Measurements from ENCODE around the gene TMEM115. TPM values are rescaled to one million over a fixed set of nuclear protein-coding genes. Genes with fewer than 3 reads are reported as not detected.

Gene TMEM115
- total RNA-seq, 1 experiment from 2014 or later, result 31.9 TPM

GRCh38 chr3:50388016-50388719 lies 28.8 kb upstream of the TMEM115 start:
- intact Hi-C loops (cut with micrococcal nuclease), result no loop called here
- POLR2A ChIA-PET, result no interaction called here
- no peak overlapping the region for H3K4me3 Mint-ChIP-seq (ENCODE audit: unreplicated experiment)
- no TSS peak for BruUV-seq (replicated peaks)
- peaks cover 14% of the 10 kb centered on the region for H3K4me1 Mint-ChIP-seq (ENCODE audit: insufficient read depth, unreplicated experiment)
- TF ChIP-seq CTCF (IDR thresholded peaks at IDR 0.05; ENCODE audit: unreplicated experiment), result no peak
- H3K27me3 Mint-ChIP-seq (ENCODE audit: insufficient read depth, unreplicated experiment), result no peaks in the 10 kb centered on the region
- no peak for DNase-seq (ENCODE audit: unreplicated experiment)
- CTCF ChIA-PET, result interaction anchor here (0.9 to 1.4 kb wide), 3 partner anchors 155 to 228 kb away, joined by 3 read pairs; no protein-coding TSS in a partner anchor
- H3K27ac Mint-ChIP-seq (ENCODE audit: low read depth, unreplicated experiment), result no peak overlapping the region
- H3K36me3 Mint-ChIP-seq (ENCODE audit: insufficient read depth, unreplicated experiment), result no peaks in the 10 kb centered on the region
- no peaks in the 10 kb centered on the region for H3K9me3 Mint-ChIP-seq (ENCODE audit: unreplicated experiment)

- no peak for DNase-seq (ENCODE audit: unreplicated experiment)
- no peak for TF ChIP-seq CTCF (IDR thresholded peaks at IDR 0.05; ENCODE audit: unreplicated experiment)
- Mint-ChIP-seq H3K9me3 (ENCODE audit: unreplicated experiment) (no peaks in the 10 kb centered on the region), H3K36me3 (ENCODE audit: insufficient read depth, unreplicated experiment) (no peaks in the 10 kb centered on the region), H3K4me3 (ENCODE audit: unreplicated experiment) (no peak overlapping the region), H3K27ac (ENCODE audit: low read depth, unreplicated experiment) (no peak overlapping the region), H3K4me1 (ENCODE audit: insufficient read depth, unreplicated experiment) (peaks cover 5% of the 10 kb centered on the region), H3K27me3 (ENCODE audit: insufficient read depth, unreplicated experiment) (no peaks in the 10 kb centered on the region)
- ChIA-PET POLR2A (no interaction called here), CTCF (interaction anchor here (1.0 kb wide), 1 partner anchor 163 kb away, joined by 3 read pairs; no protein-coding TSS in a partner anchor)
- intact Hi-C loops (cut with micrococcal nuclease), result no loop called here
- BruUV-seq (replicated peaks), result no TSS peak
These were observed 26.4 kb upstream of the TMEM115 start for GRCh38 chr3:50385754-50386153.

- no peak overlapping the region for H3K4me3 Mint-ChIP-seq (ENCODE audit: unreplicated experiment)
- no peak for DNase-seq (ENCODE audit: unreplicated experiment)
- intact Hi-C loops (cut with micrococcal nuclease), result no loop called here
- no TSS peak for BruUV-seq (replicated peaks)
- no peaks in the 10 kb centered on the region for H3K4me1 Mint-ChIP-seq (ENCODE audit: insufficient read depth, unreplicated experiment)
- no peak overlapping the region for H3K27ac Mint-ChIP-seq (ENCODE audit: low read depth, unreplicated experiment)
- POLR2A ChIA-PET, result no interaction called here
- no peaks in the 10 kb centered on the region for H3K36me3 Mint-ChIP-seq (ENCODE audit: insufficient read depth, unreplicated experiment)
- no peaks in the 10 kb centered on the region for H3K27me3 Mint-ChIP-seq (ENCODE audit: insufficient read depth, unreplicated experiment)
- H3K9me3 Mint-ChIP-seq (ENCODE audit: unreplicated experiment), result no peaks in the 10 kb centered on the region
- no peak for TF ChIP-seq CTCF (IDR thresholded peaks at IDR 0.05; ENCODE audit: unreplicated experiment)
- CTCF ChIA-PET, result interaction anchor here (0.6 to 0.9 kb wide), 3 partner anchors 15 to 248 kb away, joined by 3 to 4 read pairs (median 3); no protein-coding TSS in a partner anchor
These were observed 24.4 kb upstream of the TMEM115 start for GRCh38 chr3:50383750-50384149.

- no TSS peak for BruUV-seq (replicated peaks)
- H3K9me3 Mint-ChIP-seq (ENCODE audit: unreplicated experiment), result no peaks in the 10 kb centered on the region
- H3K27ac Mint-ChIP-seq (ENCODE audit: low read depth, unreplicated experiment), result no peak overlapping the region
- H3K4me1 Mint-ChIP-seq (ENCODE audit: insufficient read depth, unreplicated experiment), result no peaks in the 10 kb centered on the region
- no peaks in the 10 kb centered on the region for H3K36me3 Mint-ChIP-seq (ENCODE audit: insufficient read depth, unreplicated experiment)
- TF ChIP-seq CTCF (IDR thresholded peaks at IDR 0.05; ENCODE audit: unreplicated experiment), result no peak
- H3K4me3 Mint-ChIP-seq (ENCODE audit: unreplicated experiment), result no peak overlapping the region
- no peak for DNase-seq (ENCODE audit: unreplicated experiment)
- no peaks in the 10 kb centered on the region for H3K27me3 Mint-ChIP-seq (ENCODE audit: insufficient read depth, unreplicated experiment)
- ChIA-PET CTCF (interaction anchor here (0.9 kb wide), 1 partner anchor 30 kb away, joined by 4 read pairs; no protein-coding TSS in a partner anchor), POLR2A (no interaction called here)
- intact Hi-C loops (cut with micrococcal nuclease), result no loop called here
These were observed 23.4 kb upstream of the TMEM115 start for GRCh38 chr3:50382722-50383121.
